ENCODE data around the gene HELZ2.

GRCh38 chr20:63532449-63532971, 41.5 kb downstream of the HELZ2 start:
- TF ChIP-seq CTCF (conservative IDR thresholded peaks at IDR 0.05; ENCODE audit: low read length), result no peak
- no peak for TF ChIP-seq EZH2phosphoT487 (IDR thresholded peaks at IDR 0.05; ENCODE audit: borderline replicate concordance, low read depth, low read length)
